DND-41 (cell line): ENCODE data around the gene MAGI3.

Experiments used
- ATAC-seq: fragments of 200-7000 bp; cut with Tn5 transposase; 3 replicates; pipeline ENCODE4 v1.9.1; 2021; ENCODE audit warnings: low read depth; ENCODE audit not compliant: insufficient read depth
- DNase-seq: peaks from one replicate; pipeline ENCODE4 v3.0.0-alpha.2; 2020
- H2AFZ ChIP-seq: 2 replicates; pipeline ENCODE4 v1.6.0; 2012; ENCODE audit warnings: low read depth, low read length
- H3K27ac ChIP-seq: 2 replicates; pipeline ENCODE4 v1.5.1; 2012; ENCODE audit warnings: low read length, inconsistent platforms
- H3K27me3 ChIP-seq: fragments of 200-600 bp; sonication (generic); 2 replicates; pipeline ENCODE4 v1.6.0; 2012; ENCODE audit warnings: low read length, mild to moderate bottlenecking, inconsistent platforms; ENCODE audit not compliant: insufficient read depth, poor library complexity
- H3K36me3 ChIP-seq: 2 replicates; pipeline ENCODE4 v1.5.1; 2012; ENCODE audit warnings: low read length, inconsistent platforms; ENCODE audit not compliant: insufficient read depth
- H3K4me1 ChIP-seq: 2 replicates; pipeline ENCODE4 v1.5.1; 2012; ENCODE audit warnings: mild to moderate bottlenecking, low read length; ENCODE audit not compliant: insufficient read depth
- H3K4me2 ChIP-seq: 2 replicates; pipeline ENCODE4 v1.6.0; 2012; ENCODE audit warnings: mild to moderate bottlenecking, moderate library complexity, low read length, inconsistent platforms; ENCODE audit not compliant: insufficient read depth
- H3K4me3 ChIP-seq, 2 experiments: fragments of 200-600 bp in 1 of 2; shearing (Covaris generic) in 1 of 2; 2 replicates each; pipeline ENCODE4 v1.5.1; 2012 to 2016; ENCODE audit warnings: inconsistent platforms in 2 of 2, low read length in 2 of 2, mild to moderate bottlenecking in 2 of 2, low read depth in 1 of 2, moderate library complexity in 1 of 2
- H3K79me2 ChIP-seq: 2 replicates; pipeline ENCODE4 v1.6.0; 2012; ENCODE audit warnings: low read length, inconsistent platforms; ENCODE audit not compliant: insufficient read depth
- H3K9ac ChIP-seq: 2 replicates; pipeline ENCODE4 v1.6.0; 2012; ENCODE audit warnings: low read depth, mild to moderate bottlenecking, inconsistent platforms, low read length, moderate library complexity
- H3K9me3 ChIP-seq: 2 replicates; pipeline ENCODE4 v1.5.1; 2012; ENCODE audit warnings: low read length, moderate library complexity, mild to moderate bottlenecking, inconsistent platforms; ENCODE audit not compliant: insufficient read depth, severe bottlenecking
- H4K20me1 ChIP-seq: 2 replicates; pipeline ENCODE4 v1.6.0; 2012; ENCODE audit warnings: low read length; ENCODE audit not compliant: insufficient read depth
- EZH2 ChIP-seq: IDR thresholded peaks from 3 replicates; pipeline ENCODE4 v1.6.1; 2012; ENCODE audit warnings: borderline replicate concordance, low read depth, mild to moderate bottlenecking, moderate library complexity, low read length, inconsistent platforms; ENCODE audit not compliant: severe bottlenecking
- TF ChIP-seq, protein P1 (sequence below): IDR thresholded peaks from 2 replicates; pipeline ENCODE4 v1.5.1; 2012; ENCODE audit warnings: borderline replicate concordance, low read length, moderate library complexity, mild to moderate bottlenecking; ENCODE audit not compliant: poor library complexity, severe bottlenecking; ENCODE audit errors: extremely low read depth

MAGI3 gene

DNA sequence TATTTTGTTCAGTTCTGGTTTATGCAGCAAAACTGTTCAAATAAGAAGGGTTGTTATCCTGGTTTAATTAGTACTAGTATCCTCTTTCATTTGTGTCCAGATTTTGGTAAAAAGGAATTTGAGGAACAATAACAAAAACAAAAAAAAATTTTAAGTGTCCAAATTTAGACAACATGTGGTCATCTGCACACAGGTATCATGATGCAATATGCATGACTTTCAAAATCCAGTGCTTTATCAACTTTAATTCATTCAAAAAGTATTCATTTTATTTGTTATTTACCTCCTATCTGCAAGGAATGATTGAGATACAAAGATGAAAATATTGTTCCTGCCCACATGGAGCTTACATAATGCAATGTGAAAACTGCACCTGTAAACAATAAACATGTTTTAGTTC is 16.7 kb upstream of the MAGI3 start:
- H3K9me3 ChIP-seq: no peaks in the 10 kb centered on the region
- no peak overlapping the region for H3K9ac ChIP-seq
- DNase-seq (no peak), ATAC-seq (no peak)
- no peaks in the 10 kb centered on the region for H3K79me2 ChIP-seq
- H2AFZ ChIP-seq: no peak overlapping the region
- peaks cover 10% of the 10 kb centered on the region for H3K27me3 ChIP-seq
- no peaks in the 10 kb centered on the region for H3K36me3 ChIP-seq
- H3K4me1 ChIP-seq: no peaks in the 10 kb centered on the region
- no peak overlapping the region for H3K4me3 ChIP-seq
- no peaks in the 10 kb centered on the region for H4K20me1 ChIP-seq
- TF ChIP-seq, protein P1, sequence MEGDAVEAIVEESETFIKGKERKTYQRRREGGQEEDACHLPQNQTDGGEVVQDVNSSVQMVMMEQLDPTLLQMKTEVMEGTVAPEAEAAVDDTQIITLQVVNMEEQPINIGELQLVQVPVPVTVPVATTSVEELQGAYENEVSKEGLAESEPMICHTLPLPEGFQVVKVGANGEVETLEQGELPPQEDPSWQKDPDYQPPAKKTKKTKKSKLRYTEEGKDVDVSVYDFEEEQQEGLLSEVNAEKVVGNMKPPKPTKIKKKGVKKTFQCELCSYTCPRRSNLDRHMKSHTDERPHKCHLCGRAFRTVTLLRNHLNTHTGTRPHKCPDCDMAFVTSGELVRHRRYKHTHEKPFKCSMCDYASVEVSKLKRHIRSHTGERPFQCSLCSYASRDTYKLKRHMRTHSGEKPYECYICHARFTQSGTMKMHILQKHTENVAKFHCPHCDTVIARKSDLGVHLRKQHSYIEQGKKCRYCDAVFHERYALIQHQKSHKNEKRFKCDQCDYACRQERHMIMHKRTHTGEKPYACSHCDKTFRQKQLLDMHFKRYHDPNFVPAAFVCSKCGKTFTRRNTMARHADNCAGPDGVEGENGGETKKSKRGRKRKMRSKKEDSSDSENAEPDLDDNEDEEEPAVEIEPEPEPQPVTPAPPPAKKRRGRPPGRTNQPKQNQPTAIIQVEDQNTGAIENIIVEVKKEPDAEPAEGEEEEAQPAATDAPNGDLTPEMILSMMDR: no peak
- TF ChIP-seq EZH2: no peak
- no peak overlapping the region for H3K4me2 ChIP-seq
- H3K27ac ChIP-seq: no peak overlapping the region

DNA sequence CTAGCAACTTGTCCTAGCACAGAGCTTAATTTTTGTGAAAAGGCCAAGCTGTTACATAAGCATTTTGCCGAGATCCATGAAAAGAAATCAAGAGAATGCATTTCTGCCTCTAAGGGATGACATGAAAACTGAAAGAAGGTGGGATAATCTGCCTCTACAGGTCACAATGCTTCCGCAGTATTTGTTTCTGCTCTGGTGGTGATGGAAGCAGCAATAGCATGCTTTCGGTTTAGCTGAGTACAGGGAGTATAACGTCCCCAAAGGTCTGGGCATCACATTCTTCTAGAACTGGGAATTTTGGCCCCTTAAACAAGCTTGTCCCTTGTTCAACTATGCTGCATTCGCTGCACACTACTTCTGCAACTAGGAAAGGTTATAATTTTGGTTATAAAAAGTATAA is 14.4 kb upstream of the MAGI3 start:
- Histone ChIP-seq H4K20me1 (no peaks in the 10 kb centered on the region), H3K4me3 (no peak overlapping the region), H3K79me2 (no peaks in the 10 kb centered on the region), H2AFZ (no peak overlapping the region), H3K9me3 (no peaks in the 10 kb centered on the region), H3K27me3 (peaks cover 10% of the 10 kb centered on the region), H3K27ac (no peak overlapping the region), H3K9ac (no peak overlapping the region), H3K4me1 (no peaks in the 10 kb centered on the region), H3K36me3 (no peaks in the 10 kb centered on the region), H3K4me2 (no peak overlapping the region)
- ATAC-seq (no peak), DNase-seq (no peak)
- TF ChIP-seq, protein P1: no peak
- TF ChIP-seq EZH2: no peak

DNA sequence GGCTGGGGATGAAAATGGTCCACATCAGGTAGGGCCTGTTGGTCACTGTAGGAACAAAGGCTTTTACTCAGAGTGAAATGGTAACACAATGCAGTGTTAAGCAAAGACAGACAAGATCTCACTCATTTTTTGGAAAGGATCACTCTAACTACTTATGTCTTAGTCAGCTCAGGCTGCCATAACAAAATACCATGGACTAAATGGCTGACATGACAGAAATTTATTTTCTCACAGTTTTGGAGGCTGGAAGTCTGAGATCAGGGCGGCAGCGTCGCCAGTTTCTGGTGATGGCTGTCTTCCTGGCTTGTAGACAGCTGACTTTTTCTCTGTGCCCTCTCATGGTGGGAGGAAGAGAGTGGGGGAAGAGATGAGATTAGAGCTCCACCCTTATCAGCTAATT is 10.2 kb upstream of the MAGI3 start:
- no peak overlapping the region for H3K4me3 ChIP-seq

More for the DNA sequence above, 10.2 kb upstream of the MAGI3 start:
- Histone ChIP-seq H3K27me3 (peaks cover 8% of the 10 kb centered on the region), H3K4me2 (no peak overlapping the region), H3K9ac (no peak overlapping the region), H3K9me3 (no peaks in the 10 kb centered on the region), H4K20me1 (no peaks in the 10 kb centered on the region), H2AFZ (no peak overlapping the region), H3K36me3 (no peaks in the 10 kb centered on the region), H3K27ac (no peak overlapping the region), H3K79me2 (no peaks in the 10 kb centered on the region), H3K4me1 (no peaks in the 10 kb centered on the region)
- TF ChIP-seq, protein P1: no peak
- TF ChIP-seq EZH2: no peak
- DNase-seq (no peak), ATAC-seq (no peak)
